Measurements from ENCODE around the gene SENP3.

GRCh38 chr17:7556627-7557026, 5.1 kb upstream of the SENP3 start:
- TF ChIP-seq TAF1 (IDR thresholded peaks at IDR 0.05; ENCODE audit: low read depth) = no peak
- no peak for TF ChIP-seq CEBPB (IDR thresholded peaks at IDR 0.05)
- TF ChIP-seq YY1 (IDR thresholded peaks at IDR 0.05; ENCODE audit: low read depth) = no peak
- no peak for TF ChIP-seq EP300 (IDR thresholded peaks at IDR 0.05; ENCODE audit: borderline replicate concordance)
- TF ChIP-seq CREB1 (IDR thresholded peaks at IDR 0.05; ENCODE audit: low read depth) = no peak
- no peak for TF ChIP-seq EGR1 (IDR thresholded peaks at IDR 0.05)
- TF ChIP-seq RAD21 (IDR thresholded peaks at IDR 0.05; ENCODE audit: low read depth) = no peak

All from Ishikawa (cell line).